Large intestine (tissue), 3 donors: ENCODE measurements around the gene ANKS1B. TPM values are rescaled to one million over a fixed set of nuclear protein-coding genes. Genes with fewer than 3 reads are reported as not detected.
"Not testable (repeated sequence)": the region's sequence is repeated elsewhere in the genome, so short reads cannot be mapped to it uniquely, and the experiment has no call there.

Experiments
- DNase-seq, 2 donors: peaks; one replicate each; pipeline versions ENCODE4 v3.0.0 to v3.0.0-alpha.2; 2013
- H3K27ac ChIP-seq: one replicate; pipeline ENCODE4 v1.5.1; 2013; ENCODE audit warnings: low read length
- H3K27me3 ChIP-seq: 2 replicates; pipeline ENCODE4 v1.6.1; 2013; ENCODE audit warnings: low read length; ENCODE audit not compliant: control insufficient read depth, insufficient read depth
- H3K36me3 ChIP-seq: 2 replicates; pipeline ENCODE4 v1.6.1; 2013; ENCODE audit warnings: low read length; ENCODE audit not compliant: control insufficient read depth, insufficient read depth
- H3K4me1 ChIP-seq: one replicate; pipeline ENCODE4 v1.6.1; 2013; ENCODE audit warnings: low read length; ENCODE audit not compliant: control insufficient read depth, insufficient read depth
- H3K4me3 ChIP-seq: one replicate; pipeline ENCODE4 v1.5.1; 2013; ENCODE audit warnings: low read length
- H3K9me3 ChIP-seq: one replicate; pipeline ENCODE4 v1.6.1; 2013; ENCODE audit warnings: mild to moderate bottlenecking, low read depth, low read length, moderate library complexity; ENCODE audit not compliant: control insufficient read depth
- WGBS: methylation state at CpG from one replicate; pipeline ENCODE4 v1.1.5; 2013; ENCODE audit warnings: low lambda C conversion rate; ENCODE audit not compliant: insufficient coverage; 5-methylcytosine and 5-hydroxymethylcytosine counted together
- polyA plus RNA-seq: library from polyadenylated mRNA; unstranded; fragments of 120-200 nt; gene quantifications from one replicate; pipeline ENCODE4 v1.2.1, GENCODE V29; 2013

ANKS1B gene
- polyA plus RNA-seq, 1 donor: 2.4 TPM

GRCh38 chr12:98983647-98984046 lies 1001.1 kb downstream of the ANKS1B start:
- Histone ChIP-seq H3K27ac (no peak overlapping the region), H3K36me3 (no peaks in the 10 kb centered on the region), H3K27me3 (no peaks in the 10 kb centered on the region), H3K9me3 (no peaks in the 10 kb centered on the region), H3K4me1 (no peaks in the 10 kb centered on the region), H3K4me3 (no peak overlapping the region)
- no peak for DNase-seq
- no CpG with 5 or more reads among the region's 1 CpG for WGBS

- DNase-seq: no peak
- H3K27me3 ChIP-seq: no peaks in the 10 kb centered on the region
- H3K9me3 ChIP-seq: no peaks in the 10 kb centered on the region
- H3K4me3 ChIP-seq: no peak overlapping the region
- H3K4me1 ChIP-seq: no peaks in the 10 kb centered on the region
- H3K27ac ChIP-seq: no peak overlapping the region
- H3K36me3 ChIP-seq: no peaks in the 10 kb centered on the region
Measured at GRCh38 chr12:98980508-98980907, 1004.2 kb downstream of the ANKS1B start.

DNA sequence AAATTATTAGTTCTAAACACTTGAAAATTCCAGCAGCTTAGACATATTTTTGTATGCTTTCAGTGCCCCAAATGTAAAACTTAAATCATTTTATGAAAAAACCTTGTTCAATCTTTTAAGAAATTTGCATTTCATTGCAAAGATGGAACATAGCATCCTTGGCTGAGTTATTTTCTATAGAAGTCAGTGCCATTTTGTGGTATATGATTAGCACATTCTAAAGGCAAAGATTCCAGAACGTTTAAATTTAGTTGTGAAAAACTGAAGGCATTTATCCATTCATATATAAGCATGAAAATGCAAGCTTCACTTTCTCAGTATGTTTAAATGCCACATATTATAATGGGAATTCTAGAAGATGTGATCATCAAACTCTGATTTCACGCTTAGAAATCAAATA lies 1007.5 kb downstream of the ANKS1B start:
- no peak overlapping the region for H3K27ac ChIP-seq
- no peak for DNase-seq
- no peaks in the 10 kb centered on the region for H3K4me1 ChIP-seq
- H3K9me3 ChIP-seq: no peaks in the 10 kb centered on the region
- H3K4me3 ChIP-seq: no peak overlapping the region
- WGBS: 83% methylated on average over 2 of the region's 2 CpGs
- H3K36me3 ChIP-seq: no peaks in the 10 kb centered on the region
- H3K27me3 ChIP-seq: no peaks in the 10 kb centered on the region

GRCh38 chr12:98974767-98975381 lies 1009.9 kb downstream of the ANKS1B start:
- Histone ChIP-seq H3K4me1 (no peaks in the 10 kb centered on the region), H3K36me3 (no peaks in the 10 kb centered on the region), H3K9me3 (no peaks in the 10 kb centered on the region), H3K27me3 (no peaks in the 10 kb centered on the region), H3K4me3 (no peak overlapping the region), H3K27ac (no peak overlapping the region)
- DNase-seq: no peak

DNA sequence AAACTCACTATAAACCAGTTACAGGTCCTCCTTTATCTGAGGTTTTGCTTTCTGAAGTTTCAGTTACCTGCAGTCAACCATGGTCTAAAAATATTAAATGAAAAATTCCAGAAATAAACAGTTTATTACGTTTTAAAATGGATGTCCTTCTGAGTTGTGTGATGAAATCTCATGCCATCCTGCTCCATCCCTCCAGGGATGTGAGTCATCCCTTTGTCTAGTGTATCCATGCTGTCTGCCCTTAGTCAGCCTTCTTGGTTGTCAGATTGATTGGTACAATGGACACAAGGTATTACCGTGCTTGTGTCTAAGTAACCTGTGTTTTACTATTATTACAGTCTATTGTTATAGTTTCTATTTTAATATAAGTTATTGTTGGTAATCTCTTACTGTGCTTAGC lies 1011.3 kb downstream of the ANKS1B start:
- Histone ChIP-seq H3K4me1 (no peaks in the 10 kb centered on the region), H3K36me3 (no peaks in the 10 kb centered on the region), H3K27me3 (no peaks in the 10 kb centered on the region), H3K4me3 (no peak overlapping the region), H3K27ac (no peak overlapping the region), H3K9me3 (no peaks in the 10 kb centered on the region)
- no CpG with 5 or more reads among the region's 2 CpGs for WGBS
- DNase-seq: no peak

DNA sequence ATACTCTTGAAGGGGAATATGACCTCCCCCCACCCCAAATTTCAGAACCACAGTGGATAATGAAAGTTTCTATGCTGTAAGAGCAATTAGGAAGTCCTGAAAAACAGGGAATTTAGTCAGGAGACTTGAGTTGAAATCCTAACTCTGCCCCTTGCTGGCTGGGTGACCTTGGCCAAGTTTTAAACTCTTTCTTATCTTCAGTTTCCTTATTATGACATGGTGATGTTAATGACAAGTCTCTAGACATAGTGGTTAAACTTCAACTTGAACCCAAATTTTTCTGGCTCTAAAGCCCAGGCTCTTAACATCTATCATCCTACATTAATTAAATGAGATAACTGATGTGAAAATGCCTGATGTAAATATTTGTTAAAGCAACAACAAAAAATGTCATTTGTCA lies 1013.8 kb downstream of the ANKS1B start:
- H3K27me3 ChIP-seq: no peaks in the 10 kb centered on the region
- H3K36me3 ChIP-seq: no peaks in the 10 kb centered on the region
- no peaks in the 10 kb centered on the region for H3K4me1 ChIP-seq
- no peak for DNase-seq
- H3K9me3 ChIP-seq: no peaks in the 10 kb centered on the region
- H3K4me3 ChIP-seq: no peak overlapping the region
- H3K27ac ChIP-seq: no peak overlapping the region

DNA sequence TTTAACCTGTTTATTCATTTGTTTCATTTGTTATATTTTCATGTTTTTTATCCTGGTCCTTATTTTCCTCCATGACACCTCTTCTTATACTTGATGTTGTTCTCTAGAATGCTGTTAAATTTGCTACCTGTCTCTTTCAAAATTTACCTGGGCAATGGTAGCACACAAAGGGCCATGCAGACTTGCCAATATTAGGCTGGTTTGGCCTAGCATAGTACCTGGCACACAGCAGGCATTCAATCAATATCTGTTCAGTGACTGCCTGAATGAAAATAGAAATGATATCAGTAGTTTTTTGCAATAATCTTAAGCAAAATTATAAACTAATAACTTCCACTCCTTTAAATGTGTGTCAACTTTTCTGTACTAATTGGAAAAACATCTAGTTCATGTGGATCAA lies 1014.5 kb downstream of the ANKS1B start:
- no peaks in the 10 kb centered on the region for H3K36me3 ChIP-seq
- no peaks in the 10 kb centered on the region for H3K27me3 ChIP-seq
- H3K9me3 ChIP-seq: no peaks in the 10 kb centered on the region
- no peak for DNase-seq
- H3K27ac ChIP-seq: no peak overlapping the region
- H3K4me1 ChIP-seq: no peaks in the 10 kb centered on the region
- no peak overlapping the region for H3K4me3 ChIP-seq

- no peak for DNase-seq
- WGBS: no CpG with 5 or more reads among the region's 2 CpGs
- Histone ChIP-seq H3K4me3 (no peak overlapping the region), H3K9me3 (no peaks in the 10 kb centered on the region), H3K4me1 (no peaks in the 10 kb centered on the region), H3K36me3 (no peaks in the 10 kb centered on the region), H3K27me3 (no peaks in the 10 kb centered on the region), H3K27ac (no peak overlapping the region)
Measured at GRCh38 chr12:98968896-98969295, 1015.8 kb downstream of the ANKS1B start.

GRCh38 chr12:98957135-98957534 lies 1027.6 kb downstream of the ANKS1B start:
- H3K36me3 ChIP-seq, H3K27ac ChIP-seq, H3K4me1 ChIP-seq, H3K4me3 ChIP-seq, DNase-seq, H3K27me3 ChIP-seq, H3K9me3 ChIP-seq: not testable (repeated sequence)
- WGBS: 100% methylated on average over 1 of the region's 5 CpGs

DNA sequence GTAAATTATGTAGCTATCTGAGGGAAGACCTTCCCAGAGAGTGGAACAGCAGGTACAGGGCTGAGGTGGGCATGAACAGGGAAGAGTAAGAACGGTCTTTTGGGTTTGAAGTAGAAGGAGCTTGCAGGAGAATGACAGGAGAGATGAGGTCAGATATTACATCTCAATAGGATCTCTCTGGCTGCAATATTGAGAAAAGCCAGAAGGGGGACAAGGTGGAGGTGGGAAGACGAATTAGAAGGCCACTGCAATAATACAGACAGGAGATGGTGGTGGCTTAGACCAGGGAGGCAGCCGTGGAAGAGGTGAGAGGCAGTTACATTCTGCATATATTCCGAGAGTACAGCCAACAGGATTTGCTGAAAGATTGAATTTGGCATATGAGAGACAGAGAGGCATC lies 1029.5 kb downstream of the ANKS1B start:
- no peak for DNase-seq

GRCh38 chr12:98954506-98954905 lies 1030.2 kb downstream of the ANKS1B start:
- Histone ChIP-seq H3K27me3 (no peaks in the 10 kb centered on the region), H3K4me1 (no peaks in the 10 kb centered on the region), H3K27ac (no peak overlapping the region), H3K9me3 (no peaks in the 10 kb centered on the region), H3K36me3 (no peaks in the 10 kb centered on the region), H3K4me3 (no peak overlapping the region)
- WGBS: no CpG with 5 or more reads among the region's 1 CpG
- no peak for DNase-seq

More for the DNA sequence above, 1029.5 kb downstream of the ANKS1B start:
- Histone ChIP-seq H3K4me3 (no peak overlapping the region), H3K4me1 (no peaks in the 10 kb centered on the region), H3K27me3 (no peaks in the 10 kb centered on the region), H3K9me3 (no peaks in the 10 kb centered on the region), H3K36me3 (no peaks in the 10 kb centered on the region), H3K27ac (no peak overlapping the region)
- no CpG with 5 or more reads among the region's 4 CpGs for WGBS
